Tibial artery (tissue), 4 donors: ENCODE measurements around the gene USF2.

Experiments used
- DNase-seq, 2 donors: peaks; one replicate each; pipeline ENCODE4 v3.0.0-alpha.2; 2019
- H3K27ac ChIP-seq, 2 donors: fragments of 200-600 bp; sonication (generic) in 1 of 2; 1 replicate in 1 of 2; 2 replicates in 1 of 2; pipeline ENCODE4 v1.5.1; 2018 to 2019; ENCODE audit warnings: mild to moderate bottlenecking in 1 of 2
- H3K27me3 ChIP-seq, 2 donors: fragments of 200-600 bp; sonication (generic) in 1 of 2; one replicate each; pipeline versions ENCODE4 v1.5.1 to v1.6.0; 2016 to 2019
- H3K36me3 ChIP-seq, 3 donors: fragments of 200-600 bp; sonication (generic) in 2 of 3; one replicate each; pipeline ENCODE4 v1.5.1; 2016 to 2019; ENCODE audit warnings: mild to moderate bottlenecking in 2 of 3
- H3K4me1 ChIP-seq, 4 donors: fragments of 200-600 bp; sonication (generic) in 2 of 4; 1 replicate in 3 of 4; 2 replicates in 1 of 4; pipeline ENCODE4 v1.5.1; 2016 to 2019
- H3K4me3 ChIP-seq, 2 donors: fragments of 200-600 bp; sonication (generic) in 1 of 2; 1 replicate in 1 of 2; 2 replicates in 1 of 2; pipeline ENCODE4 v1.5.1; 2018 to 2019; ENCODE audit warnings: mild to moderate bottlenecking in 2 of 2
- H3K9me3 ChIP-seq, 3 donors: fragments of 200-600 bp; sonication (generic) in 1 of 3; one replicate each; pipeline ENCODE4 v1.5.1; 2016 to 2019
- intact Hi-C: fragments of 100-400 bp; cut with DNase I; formaldehyde crosslinking; loops from one replicate; pipeline ENCODE4 v1.15.0; 2023; ENCODE audit warnings: low total_unique reads
- TF ChIP-seq, protein P1 (sequence below), 2 experiments: fragments of 200-600 bp in 1 of 2; fragments of 450-650 bp in 1 of 2; IDR thresholded peaks; one replicate each; pipeline ENCODE4 v1.5.1; 2017 to 2019; ENCODE audit warnings: antibody characterized with exemption in 2 of 2, mild to moderate bottlenecking in 1 of 2, moderate library complexity in 1 of 2

Gene USF2

DNA sequence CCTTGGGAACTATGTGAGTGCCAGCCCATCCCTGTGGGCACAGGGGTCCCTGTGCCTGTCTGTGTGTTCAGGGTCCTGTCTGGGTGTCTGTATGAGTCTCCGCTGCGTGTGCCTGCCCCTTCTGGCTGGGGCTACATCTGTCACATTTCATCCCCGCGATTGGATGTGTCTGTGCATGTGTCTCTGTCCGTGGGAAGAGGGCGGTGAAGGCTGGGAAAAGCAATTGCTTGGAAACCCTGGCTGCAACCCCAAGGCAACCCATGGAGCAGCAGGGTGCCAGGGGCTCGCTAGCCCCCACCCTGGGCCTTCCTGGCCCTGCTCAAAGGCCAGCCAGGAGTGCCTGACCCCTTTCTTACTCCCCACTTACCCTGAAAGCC lies 24.6 kb downstream of the USF2 start:
- no peaks in the 10 kb centered on the region for H3K4me1 ChIP-seq
- intact Hi-C loops = no loop called here
- DNase-seq = no peak
- peaks cover 0 to 73% of the 10 kb centered on the region in 2 donors for H3K27me3 ChIP-seq
- no peaks in the 10 kb centered on the region for H3K9me3 ChIP-seq
- no peaks in the 10 kb centered on the region for H3K36me3 ChIP-seq
- no peak overlapping the region for H3K27ac ChIP-seq
- TF ChIP-seq, protein P1, sequence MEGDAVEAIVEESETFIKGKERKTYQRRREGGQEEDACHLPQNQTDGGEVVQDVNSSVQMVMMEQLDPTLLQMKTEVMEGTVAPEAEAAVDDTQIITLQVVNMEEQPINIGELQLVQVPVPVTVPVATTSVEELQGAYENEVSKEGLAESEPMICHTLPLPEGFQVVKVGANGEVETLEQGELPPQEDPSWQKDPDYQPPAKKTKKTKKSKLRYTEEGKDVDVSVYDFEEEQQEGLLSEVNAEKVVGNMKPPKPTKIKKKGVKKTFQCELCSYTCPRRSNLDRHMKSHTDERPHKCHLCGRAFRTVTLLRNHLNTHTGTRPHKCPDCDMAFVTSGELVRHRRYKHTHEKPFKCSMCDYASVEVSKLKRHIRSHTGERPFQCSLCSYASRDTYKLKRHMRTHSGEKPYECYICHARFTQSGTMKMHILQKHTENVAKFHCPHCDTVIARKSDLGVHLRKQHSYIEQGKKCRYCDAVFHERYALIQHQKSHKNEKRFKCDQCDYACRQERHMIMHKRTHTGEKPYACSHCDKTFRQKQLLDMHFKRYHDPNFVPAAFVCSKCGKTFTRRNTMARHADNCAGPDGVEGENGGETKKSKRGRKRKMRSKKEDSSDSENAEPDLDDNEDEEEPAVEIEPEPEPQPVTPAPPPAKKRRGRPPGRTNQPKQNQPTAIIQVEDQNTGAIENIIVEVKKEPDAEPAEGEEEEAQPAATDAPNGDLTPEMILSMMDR (IDR thresholded peaks at IDR 0.05) = no peak
- no peak overlapping the region for H3K4me3 ChIP-seq

DNA sequence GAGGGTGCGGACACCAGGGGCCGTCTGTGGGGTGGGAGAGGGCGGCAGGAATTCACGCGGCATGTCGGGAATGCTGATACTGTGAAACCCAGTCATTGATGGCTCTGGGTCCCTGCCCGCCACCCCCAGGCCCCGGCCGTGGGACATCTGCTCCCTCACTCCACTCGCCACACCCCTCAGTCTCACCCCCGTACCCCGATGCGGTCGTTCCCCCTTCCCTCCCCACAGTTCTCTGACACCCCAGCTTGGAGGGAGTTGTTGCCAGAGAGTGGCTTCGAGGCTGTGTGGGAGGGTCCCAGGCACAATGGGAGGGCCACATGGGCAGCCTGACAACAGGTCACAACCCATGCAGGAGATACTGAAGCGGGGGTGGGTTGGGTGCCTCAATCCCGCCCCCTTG lies 25.0 kb downstream of the USF2 start:
- H3K4me1 ChIP-seq = no peaks in the 10 kb centered on the region
- H3K4me3 ChIP-seq = no peak overlapping the region
- peaks cover 0 to 77% of the 10 kb centered on the region in 2 donors for H3K27me3 ChIP-seq
- no peaks in the 10 kb centered on the region for H3K9me3 ChIP-seq
- no peaks in the 10 kb centered on the region for H3K36me3 ChIP-seq
- DNase-seq = no peak
- intact Hi-C loops = no loop called here
- no peak overlapping the region for H3K27ac ChIP-seq
- TF ChIP-seq, protein P1 (IDR thresholded peaks at IDR 0.05) = no peak

DNA sequence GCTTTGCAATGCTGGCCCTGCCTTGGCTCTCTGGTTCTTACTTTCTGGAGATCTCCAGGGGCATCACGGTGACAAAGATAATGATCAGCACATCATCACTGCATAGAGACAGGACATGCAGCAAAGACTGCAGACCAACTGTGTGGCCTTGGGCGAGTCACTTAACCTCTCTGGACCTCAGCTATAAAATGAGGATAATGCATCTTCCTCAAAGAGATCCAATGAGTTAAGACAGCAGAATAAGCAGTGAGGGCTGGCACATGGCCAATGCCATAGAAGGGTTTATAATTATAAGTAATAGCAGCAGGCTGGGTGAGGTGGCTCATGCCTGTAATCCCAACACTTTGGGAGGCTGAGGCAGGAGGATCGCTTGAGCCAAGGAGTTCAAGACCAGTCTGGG lies 25.6 kb downstream of the USF2 start:
- no peak for DNase-seq
- Histone ChIP-seq H3K27me3 (peaks cover 0 to 82% of the 10 kb centered on the region in 2 donors), H3K4me1 (no peaks in the 10 kb centered on the region), H3K9me3 (no peaks in the 10 kb centered on the region), H3K36me3 (no peaks in the 10 kb centered on the region), H3K4me3 (no peak overlapping the region), H3K27ac (no peak overlapping the region)
- TF ChIP-seq, protein P1 (IDR thresholded peaks at IDR 0.05) = no peak
- intact Hi-C loops = no loop called here

DNA sequence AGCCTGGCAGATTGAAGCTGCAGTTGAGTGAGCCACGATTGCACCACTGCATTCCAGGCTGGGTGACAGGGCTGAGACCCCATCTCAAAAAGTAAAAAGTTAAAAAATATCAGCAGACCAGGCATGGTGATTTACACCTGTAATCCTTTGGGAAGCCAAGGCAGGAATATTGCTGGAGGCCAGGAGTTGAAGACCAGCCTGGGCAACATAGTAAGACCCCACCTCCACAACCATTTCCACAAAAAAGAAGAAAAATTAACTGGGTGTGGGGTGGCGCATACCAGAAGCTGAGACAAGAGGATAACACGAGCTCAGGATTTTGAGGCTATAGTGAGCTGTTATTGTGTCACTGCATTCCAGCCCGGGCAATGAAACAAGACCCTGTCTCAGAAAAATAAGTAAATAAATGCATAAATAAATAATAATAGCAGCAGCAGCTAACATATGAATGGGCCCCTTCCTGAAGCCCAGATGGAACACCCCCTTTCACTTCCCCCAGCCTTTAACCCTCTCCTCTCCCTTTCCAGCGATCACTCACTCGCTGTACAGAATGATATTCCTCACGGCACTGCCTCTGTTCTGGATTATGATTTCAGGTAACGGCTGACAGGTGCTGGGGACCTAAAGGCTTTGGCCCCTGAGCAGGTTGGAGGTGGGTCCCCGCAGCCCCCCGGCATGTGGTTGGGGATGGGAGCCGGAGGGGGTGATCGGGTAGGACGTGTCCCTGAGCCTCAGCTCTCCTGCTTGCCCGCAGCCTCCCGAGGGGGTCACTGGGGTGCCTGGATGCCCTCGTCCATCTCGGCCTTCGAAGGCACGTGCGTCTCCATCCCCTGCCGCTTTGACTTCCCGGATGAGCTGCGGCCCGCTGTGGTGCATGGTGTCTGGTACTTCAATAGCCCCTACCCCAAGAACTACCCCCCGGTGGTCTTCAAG lies 26.4 kb downstream of the USF2 start:
- H3K27ac ChIP-seq = no peak overlapping the region
- intact Hi-C loops = no loop called here
- H3K4me1 ChIP-seq = no peaks in the 10 kb centered on the region
- DNase-seq = no peak
- H3K36me3 ChIP-seq = no peaks in the 10 kb centered on the region
- H3K9me3 ChIP-seq = no peaks in the 10 kb centered on the region
- TF ChIP-seq, protein P1 (IDR thresholded peaks at IDR 0.05) = no peak
- peaks cover 0 to 90% of the 10 kb centered on the region in 2 donors for H3K27me3 ChIP-seq
- no peak overlapping the region for H3K4me3 ChIP-seq

DNA sequence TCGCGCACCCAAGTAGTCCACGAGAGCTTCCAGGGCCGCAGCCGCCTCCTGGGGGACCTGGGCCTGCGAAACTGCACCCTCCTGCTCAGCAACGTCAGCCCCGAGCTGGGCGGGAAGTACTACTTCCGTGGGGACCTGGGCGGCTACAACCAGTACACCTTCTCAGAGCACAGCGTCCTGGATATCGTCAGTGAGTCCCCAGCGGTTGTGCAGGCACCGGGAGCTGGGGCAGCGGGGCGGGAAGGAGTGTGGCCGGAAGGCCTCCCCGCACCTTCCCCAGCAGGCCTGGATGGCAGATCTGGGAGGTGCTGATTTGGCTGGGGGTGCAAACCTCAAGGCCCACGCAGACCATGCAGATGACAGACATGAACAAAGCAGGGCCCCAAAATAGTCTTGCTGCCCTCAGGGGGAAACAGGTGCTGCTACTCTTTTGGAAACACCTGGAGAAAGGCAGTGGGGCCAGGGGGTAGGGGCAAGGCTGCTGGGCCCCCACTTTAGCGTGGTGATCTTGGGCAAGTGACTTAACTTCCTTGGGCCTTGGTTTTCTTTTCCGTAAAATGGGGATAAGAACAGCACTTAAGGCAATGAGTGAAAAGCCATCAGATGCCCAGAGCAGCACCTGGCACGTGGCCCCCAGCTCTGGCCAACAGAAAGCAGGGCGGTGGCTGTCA lies 27.2 kb downstream of the USF2 start:
- intact Hi-C loops = no loop called here

More for the DNA sequence above, 27.2 kb downstream of the USF2 start:
- Histone ChIP-seq H3K4me3 (no peak overlapping the region), H3K9me3 (no peaks in the 10 kb centered on the region), H3K4me1 (no peaks in the 10 kb centered on the region), H3K36me3 (no peaks in the 10 kb centered on the region), H3K27ac (no peak overlapping the region), H3K27me3 (peaks cover 0 to 90% of the 10 kb centered on the region in 2 donors)
- TF ChIP-seq, protein P1 (IDR thresholded peaks at IDR 0.05) = no peak
- no peak for DNase-seq
